Iris pigment epithelial cell (primary cell): ENCODE measurements around the gene SOX1.

ENCODE experiments used
- DNase-seq: peaks from one replicate; pipeline ENCODE4 v3.0.0-alpha.2; 2011; ENCODE audit warnings: low read depth

The SOX1 gene

DNA sequence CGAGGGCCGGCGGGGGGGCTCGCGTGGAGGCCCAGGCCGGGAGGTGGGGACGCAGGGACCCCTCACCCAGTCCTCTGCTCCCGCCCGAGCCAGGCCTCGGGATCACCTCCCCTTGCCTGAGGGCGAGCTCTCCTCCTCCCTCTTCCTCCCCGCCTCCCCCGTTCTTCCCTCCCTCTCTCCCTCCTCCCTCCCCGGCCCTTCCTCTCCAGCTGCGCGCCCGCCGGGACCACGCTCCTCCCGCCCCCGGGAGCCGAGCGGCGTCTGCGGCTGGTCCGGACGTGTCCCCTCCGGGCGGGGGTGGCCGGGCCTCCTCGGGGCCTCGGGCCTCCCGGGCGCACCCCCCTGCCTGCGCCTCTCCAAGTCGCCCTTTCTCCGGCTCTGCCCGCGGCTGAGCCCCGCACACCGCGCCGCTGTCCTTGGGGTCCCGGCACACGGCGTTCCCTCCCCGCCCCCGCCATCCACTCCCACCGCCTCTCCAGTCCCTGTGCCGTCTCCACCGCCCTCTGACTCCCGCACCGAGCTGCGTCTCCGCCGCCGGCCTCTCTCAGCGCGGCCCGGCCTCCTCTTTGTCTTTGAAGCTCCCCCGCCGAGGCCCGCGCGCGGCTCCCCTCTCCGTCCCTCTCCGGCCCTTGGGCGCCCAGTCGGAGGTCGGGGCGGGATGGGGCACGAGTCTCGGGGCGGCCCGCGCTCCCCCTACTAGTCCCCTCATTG, 5.7 kb downstream of the SOX1 start:
- no peak for DNase-seq

DNA sequence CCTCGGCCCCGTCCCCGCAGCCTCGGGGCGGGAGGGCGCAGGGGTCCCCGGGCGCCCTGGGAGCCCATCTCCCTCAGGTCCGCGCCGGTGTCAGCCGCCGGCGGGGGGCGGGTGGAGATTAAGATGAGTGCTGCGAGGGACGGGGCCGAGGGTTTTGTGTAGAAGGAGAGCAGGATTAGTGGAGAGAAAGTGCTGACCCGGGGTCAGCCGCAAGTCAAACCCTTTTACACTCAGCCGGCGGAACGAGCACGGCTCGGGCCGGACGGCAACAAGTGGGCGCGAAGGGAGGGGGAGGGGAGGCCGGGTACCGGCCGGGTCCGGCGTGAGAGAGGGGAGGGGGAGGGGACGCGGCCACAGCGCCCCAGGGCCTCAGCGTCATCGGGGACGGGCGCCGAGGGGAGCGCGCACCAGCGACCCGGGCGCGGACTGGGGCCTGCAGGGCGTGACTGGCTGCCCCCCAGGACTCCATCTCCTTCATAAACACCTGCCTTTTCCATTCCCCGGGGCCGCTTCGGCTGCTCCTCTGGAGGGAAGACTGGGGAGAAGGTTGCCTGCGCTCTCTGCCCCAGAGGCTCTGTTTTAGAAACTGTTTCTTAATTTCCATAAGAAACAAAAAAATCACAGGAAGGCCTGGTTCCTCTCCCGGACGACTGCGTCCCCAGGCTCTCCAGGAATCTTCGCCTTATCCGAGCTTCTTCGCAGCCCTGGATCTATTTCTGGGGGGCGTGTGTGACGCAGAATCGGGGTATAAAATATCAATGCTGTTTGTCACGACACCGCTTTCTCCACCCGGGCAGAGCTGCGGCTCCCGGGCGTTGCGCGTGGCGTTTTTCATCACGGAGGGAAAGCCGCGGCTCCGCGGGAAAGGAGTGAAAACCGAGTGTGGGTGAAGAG, 6.5 kb downstream of the SOX1 start:
- no peak for DNase-seq

DNA sequence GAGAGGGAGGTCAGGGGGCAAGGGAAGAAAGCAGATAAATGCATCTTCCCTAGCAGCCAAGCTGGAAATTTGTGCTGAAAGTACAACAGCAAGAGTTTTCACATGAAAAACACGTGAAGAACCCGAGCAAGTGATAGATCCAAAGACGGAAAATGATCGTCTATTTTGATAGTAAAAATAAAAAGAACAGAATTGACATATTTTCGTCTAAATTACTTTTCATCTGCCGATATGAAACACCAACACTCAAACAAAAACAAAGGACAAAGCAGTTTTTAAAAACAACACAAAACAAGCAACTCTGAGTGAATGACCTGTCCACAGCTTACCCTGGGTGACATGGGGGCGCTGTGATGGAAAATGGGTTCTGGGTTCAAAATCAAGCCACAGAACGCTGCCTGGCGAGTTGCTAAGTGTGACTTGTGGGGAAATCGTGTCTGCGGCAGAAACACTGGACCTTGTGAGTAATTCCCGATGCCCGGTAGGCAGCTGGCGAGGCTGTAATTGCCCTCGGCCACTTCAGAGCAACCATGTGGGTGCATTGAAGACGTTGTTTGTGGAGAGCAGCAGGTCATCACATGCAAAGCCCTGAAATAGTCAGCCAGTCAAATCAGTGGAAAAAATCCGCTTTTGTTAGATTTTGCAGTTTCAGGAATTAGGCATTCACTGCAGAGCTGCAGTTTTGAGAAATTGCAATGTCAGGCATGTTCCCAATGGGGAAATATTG, 7.4 kb downstream of the SOX1 start:
- DNase-seq = no peak

DNA sequence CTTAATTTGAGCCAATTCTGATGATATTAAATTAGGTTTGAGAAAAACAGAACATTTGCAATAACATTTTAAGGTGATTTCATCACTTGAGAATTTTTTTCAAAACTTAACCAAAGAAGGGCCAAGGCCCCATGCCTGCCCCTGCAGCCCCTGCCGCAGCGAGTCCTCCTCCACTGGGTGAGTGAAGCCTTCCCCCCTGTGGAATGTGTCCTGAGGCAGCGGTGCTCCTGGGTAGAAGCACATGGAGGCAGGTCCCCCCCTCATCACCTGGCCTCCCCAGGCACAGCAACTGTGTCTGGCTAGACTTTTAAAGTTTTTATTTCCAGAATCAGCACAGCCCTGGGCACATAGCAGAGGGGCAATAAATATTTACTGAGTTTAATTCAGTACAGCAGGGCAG, 10.8 kb downstream of the SOX1 start:
- no peak for DNase-seq

DNA sequence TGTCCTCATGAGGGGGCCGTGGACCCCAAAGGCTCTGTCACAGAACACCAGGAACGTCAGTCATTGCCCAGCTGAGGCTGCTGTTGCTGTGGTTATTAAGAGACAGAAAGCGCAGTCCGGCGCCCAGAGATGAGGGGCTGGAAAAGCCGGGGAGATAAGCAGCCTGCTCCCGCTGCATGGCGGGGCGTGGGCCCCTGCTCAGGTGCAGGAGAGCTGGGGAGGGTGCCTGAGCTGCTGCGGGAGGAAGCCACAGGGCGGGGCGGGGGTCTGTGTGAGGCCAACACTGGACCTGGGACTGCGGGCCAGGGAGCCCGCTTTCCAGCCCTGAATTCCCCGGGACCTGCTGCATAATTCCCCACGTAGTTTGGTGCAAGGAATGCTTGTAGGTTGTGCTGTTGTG, 11.3 kb downstream of the SOX1 start:
- no peak for DNase-seq

DNA sequence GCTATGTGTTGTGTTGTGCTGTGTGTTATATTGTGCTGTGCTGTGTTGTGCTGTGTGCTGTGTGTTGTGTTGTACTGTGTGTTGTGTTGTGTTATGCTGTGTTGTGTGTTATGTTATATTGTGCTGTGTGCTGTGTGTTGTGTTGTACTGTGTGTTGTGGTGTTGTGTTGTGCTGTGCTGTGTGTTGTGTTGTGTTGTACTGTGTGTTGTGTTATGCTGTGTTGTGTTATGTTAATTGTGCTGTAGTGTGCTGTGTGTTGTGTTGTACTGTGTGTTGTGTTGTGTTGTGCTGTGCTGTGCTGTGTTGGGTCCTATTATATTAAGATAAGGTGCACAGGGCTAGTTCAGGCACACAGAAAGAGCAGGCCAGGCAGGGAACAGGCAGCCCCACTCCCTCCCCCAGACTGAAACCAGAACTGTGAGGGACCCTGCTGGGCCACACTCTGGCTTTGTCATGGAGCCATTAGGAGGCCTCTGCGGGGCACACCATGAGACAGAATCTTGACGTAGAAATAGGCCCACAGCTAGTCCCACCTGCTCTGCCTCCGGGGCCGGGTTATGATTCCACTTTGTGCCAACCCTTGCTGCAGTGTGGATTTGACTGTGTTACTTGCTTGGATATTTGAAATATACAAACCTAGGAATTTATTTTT, 12.1 kb downstream of the SOX1 start:
- DNase-seq = no peak

DNA sequence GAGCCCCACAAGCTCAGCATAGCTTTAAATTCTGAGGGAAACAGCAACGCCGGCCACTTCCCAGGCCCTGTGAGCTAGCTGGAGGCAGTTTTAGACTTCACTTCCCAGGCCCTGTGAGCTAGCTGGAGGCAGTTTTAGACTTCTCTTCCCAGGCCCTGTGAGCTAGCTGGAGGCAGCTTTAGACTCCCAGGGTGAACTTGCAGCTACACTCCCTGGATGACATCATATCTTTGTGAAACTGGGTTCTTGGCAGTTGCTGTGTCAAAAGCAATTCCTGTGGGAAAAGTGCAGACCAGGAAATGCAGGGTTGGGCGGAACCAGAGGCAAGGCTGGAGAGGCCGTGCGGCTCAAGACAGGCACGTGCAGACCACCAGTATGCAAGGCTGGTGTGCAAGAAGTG, 12.7 kb downstream of the SOX1 start:
- no peak for DNase-seq

DNA sequence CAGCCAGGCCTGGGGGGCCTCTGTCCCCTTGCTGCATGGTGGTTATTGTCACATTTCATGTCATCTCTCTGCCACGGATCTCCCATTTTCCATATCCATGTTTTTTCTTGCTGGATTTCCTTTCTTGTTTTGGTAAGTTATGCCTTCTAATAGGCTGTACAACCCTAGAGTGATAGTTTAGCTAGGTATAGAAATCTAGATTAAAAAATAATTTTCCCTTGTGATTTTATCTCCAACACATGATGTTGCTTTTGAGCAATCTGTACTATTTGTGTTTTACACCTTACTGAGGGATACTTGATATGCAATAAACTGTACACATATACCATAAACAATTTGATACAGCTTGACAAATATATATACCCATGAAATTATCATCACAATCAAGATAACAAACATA, 17.0 kb downstream of the SOX1 start:
- no peak for DNase-seq

DNA sequence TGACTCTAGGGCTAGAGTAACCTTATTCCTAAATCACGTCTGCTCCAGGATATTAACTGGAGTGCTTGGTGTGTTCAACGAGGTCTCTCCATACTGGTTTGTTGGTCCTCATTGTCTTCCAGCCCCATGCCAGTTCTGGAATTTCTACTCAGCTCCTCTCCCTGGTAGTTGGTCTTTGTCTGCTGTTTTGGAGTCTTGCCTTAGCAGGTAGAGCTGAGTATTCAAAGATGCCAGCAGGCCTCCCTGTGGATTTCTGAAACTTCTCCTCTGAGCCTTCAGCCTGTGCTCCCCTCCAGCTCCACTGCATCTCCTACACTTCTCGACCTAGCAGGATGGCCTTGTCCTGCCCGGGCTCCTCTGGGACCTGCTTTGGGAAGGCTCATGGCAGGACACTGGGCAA, 25.5 kb downstream of the SOX1 start:
- no peak for DNase-seq

DNA sequence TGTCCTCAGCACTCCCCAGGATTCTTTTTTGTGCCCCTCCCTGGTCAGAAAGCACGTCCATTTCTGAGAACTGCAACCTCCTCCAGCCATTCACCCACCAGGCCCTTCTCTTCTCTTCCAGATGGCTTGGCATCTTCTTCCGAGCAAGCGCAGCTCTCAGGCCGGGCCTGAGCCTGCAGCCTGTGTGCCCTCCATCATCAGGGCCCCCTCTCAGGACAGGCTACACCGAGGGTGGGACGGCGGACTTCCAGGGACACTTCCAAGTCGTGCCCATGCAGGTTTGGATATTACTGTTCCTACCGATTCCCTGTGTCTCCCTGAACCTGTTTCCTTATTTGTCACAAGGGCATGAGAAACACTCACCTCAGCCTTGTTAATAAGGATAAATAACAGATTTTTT, 28.4 kb downstream of the SOX1 start:
- no peak for DNase-seq

DNA sequence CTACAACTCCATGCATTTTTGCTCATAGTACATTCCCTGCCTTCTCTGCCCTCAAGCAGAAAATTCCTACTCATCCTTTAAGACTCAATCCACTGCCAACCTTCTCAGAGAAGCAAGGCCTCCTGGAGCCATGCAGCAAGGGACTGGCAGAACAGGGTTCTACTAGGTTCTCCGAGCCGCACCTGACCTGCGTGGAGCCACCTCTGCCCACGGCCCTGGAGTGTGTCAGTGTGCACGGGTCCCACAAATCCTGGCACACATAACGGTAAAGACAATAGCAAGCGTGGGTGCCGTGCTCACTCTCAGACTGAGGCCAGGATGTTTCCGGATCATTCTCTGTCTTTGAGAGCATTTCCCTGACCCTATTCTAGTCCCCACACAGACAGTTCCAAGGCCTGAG, 30.0 kb downstream of the SOX1 start:
- no peak for DNase-seq

DNA sequence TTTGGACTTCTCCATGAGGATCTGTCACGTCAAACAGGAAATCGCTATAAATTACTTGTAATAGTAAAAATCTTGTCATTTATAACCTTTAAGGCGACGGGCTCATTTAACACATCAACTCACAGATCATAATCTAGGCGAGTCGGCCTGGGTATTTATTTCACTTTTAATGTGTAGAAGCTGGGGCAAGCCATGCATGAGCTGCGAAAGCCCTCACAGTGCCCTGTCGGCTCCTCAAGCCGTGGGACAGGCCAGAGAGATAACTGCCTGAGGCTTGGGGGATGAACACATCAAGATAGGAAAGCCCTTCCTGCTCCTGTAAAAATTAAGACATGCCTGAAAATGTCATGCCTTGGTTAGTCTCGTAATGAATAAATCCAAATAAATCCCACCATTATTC, 30.8 kb downstream of the SOX1 start:
- DNase-seq = no peak

DNA sequence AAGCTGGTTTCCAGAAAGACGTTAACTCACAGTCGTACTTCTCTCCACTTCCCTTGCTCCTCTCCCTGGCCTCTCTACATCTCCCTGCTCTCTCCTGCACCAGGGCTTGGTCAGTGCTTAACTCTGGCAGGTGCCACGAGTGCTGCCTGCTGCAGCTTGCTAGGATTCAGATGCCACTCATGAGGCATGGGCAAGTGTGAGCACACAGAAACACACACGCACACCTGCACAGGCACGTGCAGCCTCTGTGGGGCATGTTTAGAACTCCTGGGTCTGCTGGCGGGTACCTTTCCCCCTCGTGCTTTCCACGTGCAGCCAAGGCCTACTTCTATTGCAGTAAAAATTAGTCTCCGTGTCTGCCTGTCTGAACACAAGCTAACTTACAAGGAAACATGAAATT, 31.8 kb downstream of the SOX1 start:
- DNase-seq = no peak

DNA sequence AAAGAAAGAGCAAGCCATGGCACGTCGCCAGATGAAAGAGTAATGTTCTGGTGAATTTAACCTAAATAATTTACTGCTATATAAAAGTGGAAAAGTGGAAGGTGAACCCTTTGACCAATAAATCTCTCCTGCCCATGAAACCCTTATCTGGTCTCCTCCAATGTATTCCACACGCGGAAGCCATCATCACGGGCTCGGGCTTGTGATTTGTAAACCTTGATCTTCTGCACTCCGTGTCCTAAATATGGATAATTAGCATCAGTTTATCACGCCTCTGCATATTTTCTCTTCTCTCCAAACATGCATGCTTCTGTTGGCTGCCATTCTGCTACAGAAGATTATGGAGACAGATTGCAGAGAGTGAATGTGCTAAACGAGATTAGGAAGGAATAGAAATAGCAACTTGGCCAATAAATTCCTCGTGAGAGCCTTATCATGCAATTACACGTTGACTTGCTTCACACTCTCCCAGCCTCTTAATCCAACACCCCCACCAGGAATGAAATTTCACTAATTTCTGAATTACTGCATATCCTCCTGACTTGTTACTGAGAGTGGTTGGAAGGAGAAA, 34.5 kb downstream of the SOX1 start:
- no peak for DNase-seq

DNA sequence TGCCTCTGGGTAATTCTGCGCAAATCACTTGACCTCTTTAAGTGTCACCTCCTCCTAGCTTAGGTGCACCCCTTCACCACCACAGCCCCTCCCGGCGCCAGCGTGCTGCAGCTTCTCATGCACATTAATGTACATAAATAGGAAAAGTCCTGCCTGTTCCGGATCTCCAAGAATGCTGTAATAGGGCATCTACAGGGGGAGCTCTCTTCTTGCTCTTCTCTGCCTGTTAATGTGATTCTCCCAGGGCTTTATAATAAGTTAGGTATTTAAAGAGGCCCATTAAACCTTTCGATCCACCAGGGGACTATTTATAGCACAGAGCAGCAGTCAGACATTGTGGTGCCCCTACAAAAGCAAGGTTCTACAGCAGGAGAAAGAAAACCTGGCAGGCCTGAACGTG, 35.3 kb downstream of the SOX1 start:
- no peak for DNase-seq

DNA sequence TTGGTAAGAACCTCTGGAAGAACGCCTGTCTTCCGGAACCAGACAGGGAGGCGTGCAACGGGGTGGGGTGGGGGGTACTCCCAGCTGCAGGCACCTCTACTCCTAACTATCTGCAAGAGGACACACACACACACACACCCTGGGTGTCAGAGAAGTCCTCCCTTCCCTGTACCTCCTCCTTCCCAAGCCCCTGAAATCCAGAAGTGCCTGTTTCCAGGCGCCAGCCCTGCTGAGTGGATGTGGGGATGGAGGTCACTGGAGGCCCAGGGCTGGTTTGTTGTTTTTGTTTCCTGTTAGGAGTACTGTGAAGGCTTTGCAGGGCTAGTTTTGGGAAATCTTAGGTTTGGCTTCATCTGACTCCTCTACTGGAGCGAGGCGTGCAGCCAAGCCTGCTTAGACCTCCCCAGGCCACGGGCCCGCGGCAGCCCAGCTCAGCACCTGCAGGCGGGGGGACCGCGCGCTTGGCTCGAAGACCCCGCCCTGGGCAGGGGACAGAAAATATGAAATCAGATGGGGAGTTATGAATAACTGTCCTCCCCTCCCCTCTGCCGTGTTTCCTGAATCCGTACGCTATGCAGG, 36.4 kb downstream of the SOX1 start:
- DNase-seq = no peak

DNA sequence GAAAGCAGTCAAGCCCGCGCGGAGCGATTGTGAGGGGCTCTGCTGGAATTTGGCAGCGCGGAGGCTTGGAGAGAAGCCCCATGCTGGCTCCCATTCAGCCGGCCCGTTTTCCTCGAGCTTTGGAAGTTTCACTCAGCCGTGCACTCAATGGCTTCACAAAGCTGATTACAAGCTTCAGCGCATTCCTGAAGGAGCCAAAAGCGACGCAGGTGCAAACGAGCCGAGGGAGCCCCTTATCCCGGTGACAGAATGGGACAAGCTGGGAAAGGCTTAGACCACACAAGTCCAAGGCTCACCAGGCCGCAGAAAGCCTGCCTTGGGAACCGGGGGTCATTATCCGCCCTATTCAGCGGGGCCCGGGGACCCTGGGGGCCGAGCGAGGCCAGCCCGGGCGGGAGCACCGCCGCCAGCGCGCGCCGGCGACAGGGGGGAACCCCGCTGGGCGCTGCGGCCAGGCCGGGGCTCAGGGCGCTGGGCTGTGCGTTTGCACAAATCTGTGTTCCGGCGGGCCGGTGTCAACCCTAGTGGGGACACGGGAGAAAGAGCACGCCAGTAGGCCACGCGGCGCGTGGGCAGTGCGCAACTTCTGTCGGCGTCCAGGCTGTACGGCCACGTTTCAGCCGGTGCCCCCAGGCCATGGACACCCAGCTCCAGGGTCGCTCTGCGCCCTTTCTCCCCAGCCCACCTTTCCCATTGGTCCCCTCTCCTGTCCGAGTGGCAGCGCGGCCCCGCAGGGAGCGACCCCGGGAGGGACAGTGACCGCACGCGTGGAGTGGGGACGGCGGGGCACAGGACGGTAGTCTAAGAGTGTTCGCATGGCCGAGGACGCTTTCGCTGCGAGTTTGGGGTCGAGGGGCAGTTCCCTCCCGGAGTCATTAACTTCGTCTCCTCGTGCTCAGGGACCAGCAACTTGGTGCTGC, 37.3 kb downstream of the SOX1 start:
- DNase-seq = no peak

DNA sequence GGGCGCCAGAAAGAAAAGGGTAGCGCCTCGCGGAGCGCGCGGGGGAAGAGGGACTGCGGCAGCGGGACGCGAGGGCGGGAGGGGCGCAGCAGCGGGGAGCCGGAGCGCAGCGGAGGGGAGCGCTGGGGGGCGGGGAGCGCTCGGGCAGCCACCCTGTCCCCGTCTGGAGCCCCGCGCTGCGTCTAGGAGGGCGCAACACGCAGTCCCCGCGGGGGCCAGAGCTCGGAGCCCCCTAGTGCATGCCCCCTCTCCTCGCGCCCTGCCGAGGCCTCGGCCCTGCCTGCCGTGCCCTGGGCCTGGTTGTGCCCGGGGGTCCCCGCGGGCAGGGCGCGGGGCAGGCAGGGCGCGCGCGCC, 37.9 kb downstream of the SOX1 start:
- no peak for DNase-seq

DNA sequence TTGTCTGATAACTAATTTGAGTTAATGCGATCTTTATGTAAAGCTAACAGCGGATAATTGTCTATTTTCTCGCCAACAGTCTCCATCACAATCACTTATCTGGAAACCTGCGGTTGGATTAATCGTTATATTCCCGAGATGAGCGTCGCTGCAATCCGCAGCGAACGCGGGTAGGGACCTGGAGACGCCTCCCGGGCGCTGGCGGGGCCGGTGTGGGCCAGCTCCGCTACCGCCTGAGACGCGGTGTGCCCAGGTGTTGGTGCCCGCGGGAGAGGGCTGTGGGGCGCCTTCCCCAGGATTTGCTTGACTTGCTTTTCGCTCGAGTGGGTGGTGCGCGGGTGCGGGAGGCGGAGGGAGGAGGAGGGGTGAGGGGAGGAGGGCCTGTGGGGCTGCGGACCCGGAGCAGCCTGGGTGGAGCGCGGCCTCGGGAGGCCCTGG, 38.3 kb downstream of the SOX1 start:
- DNase-seq = no peak

DNA sequence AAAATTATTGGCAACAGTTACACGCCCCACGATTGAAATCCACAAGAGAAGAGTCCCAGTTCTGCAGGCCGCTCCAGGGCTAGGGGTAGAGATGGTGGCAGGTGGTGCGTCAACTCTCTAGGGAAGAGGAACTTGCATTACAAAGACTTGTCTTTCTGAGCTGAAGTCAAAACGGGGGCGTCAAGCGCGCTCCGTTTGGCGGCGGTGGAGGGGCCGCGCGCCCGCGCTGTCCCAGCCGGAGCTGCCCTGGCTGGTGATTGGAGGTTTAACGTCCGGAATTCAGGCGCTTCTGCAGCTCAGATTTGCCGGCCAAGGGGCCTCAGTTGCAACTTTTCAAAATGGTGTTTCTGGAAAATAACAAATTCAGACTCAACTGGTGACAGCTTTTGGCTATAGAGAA, 38.9 kb downstream of the SOX1 start:
- DNase-seq = no peak
